Neural progenitor cell (in vitro differentiated cells): Measurements from ENCODE around the gene PTPRR. TPM values are rescaled to one million over a fixed set of nuclear protein-coding genes. Genes with fewer than 3 reads are reported as not detected.

Experiments
- DNase-seq: peaks from one replicate; pipeline ENCODE4 v3.0.0-alpha.2; 2016; ENCODE audit warnings: low spot score
- H2AFZ ChIP-seq: fragments of 200-600 bp; sonication (generic); replicated peaks from 2 replicates; pipeline ENCODE4 v1.6.1; 2016; ENCODE audit warnings: antibody characterized with exemption
- H3F3A ChIP-seq: fragments of 200-600 bp; sonication (generic); 2 replicates; pipeline ENCODE4 v1.6.1; 2016; ENCODE audit warnings: antibody characterized with exemption, low read depth
- H3K27ac ChIP-seq: fragments of 200-600 bp; sonication (generic); 2 replicates; pipeline ENCODE4 v1.5.1; 2016; ENCODE audit warnings: mild to moderate bottlenecking
- H3K27me3 ChIP-seq: fragments of 200-600 bp; sonication (generic); 2 replicates; pipeline ENCODE4 v1.6.1; 2016; ENCODE audit warnings: mild to moderate bottlenecking, moderate library complexity
- H3K36me3 ChIP-seq: fragments of 200-600 bp; sonication (generic); 2 replicates; pipeline ENCODE4 v1.5.1; 2016
- H3K4me1 ChIP-seq: fragments of 200-600 bp; sonication (generic); 2 replicates; pipeline ENCODE4 v1.6.1; 2016; ENCODE audit warnings: mixed run types
- H3K4me2 ChIP-seq: fragments of 200-600 bp; sonication (generic); 2 replicates; pipeline ENCODE4 v1.6.1; 2016
- H3K4me3 ChIP-seq: fragments of 200-600 bp; sonication (generic); 2 replicates; pipeline ENCODE4 v1.5.1; 2016
- H3K79me2 ChIP-seq: fragments of 200-600 bp; sonication (generic); 2 replicates; pipeline ENCODE4 v1.6.1; 2016; ENCODE audit warnings: low read depth
- H3K9ac ChIP-seq: fragments of 200-600 bp; sonication (generic); 2 replicates; pipeline ENCODE4 v1.6.1; 2016
- H3K9me3 ChIP-seq: fragments of 200-600 bp; sonication (generic); 2 replicates; pipeline ENCODE4 v1.5.1; 2016; ENCODE audit warnings: low read depth
- H4K20me1 ChIP-seq: fragments of 200-600 bp; sonication (generic); 2 replicates; pipeline ENCODE4 v1.6.1; 2016; ENCODE audit warnings: low read depth
- H3K27ac Mint-ChIP-seq: 3 replicates; pipeline ENCODE4 v1.8.0; 2021; ENCODE audit warnings: mixed read lengths
- H3K27me3 Mint-ChIP-seq: 2 replicates; pipeline ENCODE4 v1.8.0; 2022; ENCODE audit warnings: low read depth, mild to moderate bottlenecking, inconsistent platforms, moderate library complexity, mixed read lengths; ENCODE audit not compliant: insufficient read depth
- H3K36me3 Mint-ChIP-seq: 3 replicates; pipeline ENCODE4 v1.8.0; 2021; ENCODE audit warnings: mixed read lengths
- H3K4me1 Mint-ChIP-seq: 3 replicates; pipeline ENCODE4 v1.8.0; 2021; ENCODE audit warnings: mixed read lengths
- H3K4me3 Mint-ChIP-seq: 3 replicates; pipeline ENCODE4 v1.8.0; 2021; ENCODE audit warnings: mild to moderate bottlenecking, moderate library complexity, mixed read lengths
- H3K9me3 Mint-ChIP-seq: 3 replicates; pipeline ENCODE4 v1.8.0; 2020; ENCODE audit warnings: mixed read lengths
- CTCF ChIP-seq: fragments of 200-600 bp; sonication (generic); IDR thresholded peaks from 2 replicates; pipeline ENCODE4 v1.5.1; 2017; ENCODE audit warnings: antibody characterized with exemption, mild to moderate bottlenecking
- EZH2 ChIP-seq: fragments of 200-600 bp; sonication (generic); IDR thresholded peaks from 2 replicates; pipeline ENCODE4 v1.6.1; 2017; ENCODE audit warnings: antibody characterized with exemption, mild to moderate bottlenecking, moderate library complexity
- EZH2phosphoT487 ChIP-seq: fragments of 200-600 bp; sonication (generic); IDR thresholded peaks from 2 replicates; pipeline ENCODE4 v1.6.1; 2017; ENCODE audit warnings: antibody characterized with exemption
- total RNA-seq: library from RNA; depleted of rRNA; stranded (reverse); fragments of >200 nt; gene quantifications from 2 replicates; pipeline ENCODE4 v1.2.3, GENCODE V29; 2015; ENCODE audit warnings: low replicate concordance

The PTPRR gene
- total RNA-seq, 1 donor from 2014 or later = not detected

GRCh38 chr12:70960484-70960883, 39.9 kb upstream of the PTPRR start:
- Mint-ChIP-seq H3K27me3 (no peaks in the 10 kb centered on the region), H3K4me1 (peaks cover 51% of the 10 kb centered on the region)
- DNase-seq = no peak

GRCh38 chr12:70955415-70955814, 34.9 kb upstream of the PTPRR start:
- H3K4me1 Mint-ChIP-seq = peaks cover 3% of the 10 kb centered on the region
- Histone ChIP-seq H3K36me3 (no peaks in the 10 kb centered on the region), H3K9me3 (no peaks in the 10 kb centered on the region), H3F3A (no peaks in the 10 kb centered on the region), H3K27me3 (no peaks in the 10 kb centered on the region), H3K27ac (no peak overlapping the region), H4K20me1 (no peaks in the 10 kb centered on the region), H3K4me2 (no peak overlapping the region), H3K9ac (no peak overlapping the region), H2AFZ (no peak overlapping the region), H3K79me2 (no peaks in the 10 kb centered on the region), H3K4me1 (no peaks in the 10 kb centered on the region), H3K4me3 (no peak overlapping the region)
- H3K27me3 Mint-ChIP-seq = peaks cover 2% of the 10 kb centered on the region
- no peak for DNase-seq
- peaks cover 2% of the 10 kb centered on the region for H3K36me3 Mint-ChIP-seq
- TF ChIP-seq EZH2 (no peak), CTCF (no peak), EZH2phosphoT487 (no peak)
- H3K4me3 Mint-ChIP-seq = no peak overlapping the region
- H3K9me3 Mint-ChIP-seq = peaks cover 21% of the 10 kb centered on the region
- H3K27ac Mint-ChIP-seq = no peak overlapping the region

More at GRCh38 chr12:70960484-70960883, 39.9 kb upstream of the PTPRR start:
- H2AFZ ChIP-seq = no peak overlapping the region
- no peak overlapping the region for H3K9ac ChIP-seq
- no peaks in the 10 kb centered on the region for H3K9me3 ChIP-seq
- H3K79me2 ChIP-seq = no peaks in the 10 kb centered on the region
- no peaks in the 10 kb centered on the region for H3K36me3 ChIP-seq
- H3K36me3 Mint-ChIP-seq = peaks cover 5% of the 10 kb centered on the region
- H3K27me3 ChIP-seq = no peaks in the 10 kb centered on the region
- H3K4me3 Mint-ChIP-seq = no peak overlapping the region
- TF ChIP-seq CTCF (no peak), EZH2phosphoT487 (no peak)
- H3K4me1 ChIP-seq = peaks cover 29% of the 10 kb centered on the region
- peaks cover 23% of the 10 kb centered on the region for H3K9me3 Mint-ChIP-seq
- H3K27ac Mint-ChIP-seq = no peak overlapping the region
- H4K20me1 ChIP-seq = no peaks in the 10 kb centered on the region
- H3K4me3 ChIP-seq = no peak overlapping the region
- peaks cover 5% of the 10 kb centered on the region for H3F3A ChIP-seq
- no peak overlapping the region for H3K4me2 ChIP-seq
- H3K27ac ChIP-seq = no peak overlapping the region

- H3K36me3 ChIP-seq = no peaks in the 10 kb centered on the region
- Mint-ChIP-seq H3K27me3 (peaks cover 4% of the 10 kb centered on the region), H3K9me3 (no peaks in the 10 kb centered on the region), H3K4me1 (peaks cover 7% of the 10 kb centered on the region), H3K4me3 (no peak overlapping the region), H3K27ac (no peak overlapping the region), H3K36me3 (no peaks in the 10 kb centered on the region)
- no peaks in the 10 kb centered on the region for H3K9me3 ChIP-seq
- H3K4me1 ChIP-seq = no peaks in the 10 kb centered on the region
- H3K27me3 ChIP-seq = no peaks in the 10 kb centered on the region
- no peak overlapping the region for H3K4me2 ChIP-seq
- no peak overlapping the region for H3K9ac ChIP-seq
- H3F3A ChIP-seq = no peaks in the 10 kb centered on the region
- DNase-seq = no peak
- no peak overlapping the region for H2AFZ ChIP-seq
- TF ChIP-seq EZH2 (no peak), EZH2phosphoT487 (no peak), CTCF (no peak)
- no peak overlapping the region for H3K4me3 ChIP-seq
- H3K27ac ChIP-seq = no peak overlapping the region
- no peaks in the 10 kb centered on the region for H4K20me1 ChIP-seq
- no peaks in the 10 kb centered on the region for H3K79me2 ChIP-seq
These were observed 29.9 kb upstream of the PTPRR start for GRCh38 chr12:70950451-70950850.
